HepG2 (cell line): ENCODE results near the gene CYTH2. TPM values are rescaled to one million over a fixed set of nuclear protein-coding genes. Genes with fewer than 3 reads are reported as not detected.

Experiments
- CHD4 ChIP-seq: fragments of 200-600 bp; sonication (generic); IDR thresholded peaks from 2 replicates; pipeline ENCODE4 v1.7.0; 2017; ENCODE audit warnings: mild to moderate bottlenecking, low read length, borderline replicate concordance
- FOXA3 ChIP-seq: IDR thresholded peaks from 2 replicates; pipeline ENCODE4 v1.6.1; 2016; ENCODE audit warnings: missing genetic modification reagents, missing compliant biosample characterization
- HDAC2 ChIP-seq: sonication (generic); formaldehyde crosslinking; IDR thresholded peaks from 2 replicates; pipeline ENCODE4 v1.4.0; 2020; ENCODE audit warnings: missing genetic modification reagents
- HNF4G ChIP-seq, 2 experiments: sonication (generic) in 1 of 2; formaldehyde crosslinking in 1 of 2; IDR thresholded peaks; 2 replicates each; pipeline versions ENCODE4 v1.4.0 to v1.6.1; 2011 to 2020; ENCODE audit warnings: borderline replicate concordance in 2 of 2, low read depth in 2 of 2, mild to moderate bottlenecking in 2 of 2, low read length in 1 of 2, missing genetic modification reagents in 1 of 2, moderate library complexity in 1 of 2
- HOXA3 ChIP-seq: sonication (generic); formaldehyde crosslinking; IDR thresholded peaks from 2 replicates; pipeline ENCODE4 v1.5.0; 2020; ENCODE audit warnings: missing genetic modification reagents
- JUNB ChIP-seq: sonication (generic); formaldehyde crosslinking; IDR thresholded peaks from 2 replicates; pipeline ENCODE4 v1.8.0; 2022; ENCODE audit warnings: missing genetic modification reagents, mild to moderate bottlenecking, borderline replicate concordance
- KDM6A ChIP-seq: IDR thresholded peaks from 2 replicates; pipeline ENCODE4 v1.6.1; 2016; ENCODE audit warnings: low read depth
- LCORL ChIP-seq, 2 experiments: fragments of 450-650 bp in 1 of 2; sonication (generic) in 1 of 2; formaldehyde crosslinking in 1 of 2; IDR thresholded peaks; 2 replicates each; pipeline versions ENCODE4 v1.5.0 to v1.6.1; 2017 to 2020; ENCODE audit warnings: antibody characterized with exemption in 1 of 2, missing genetic modification reagents in 1 of 2
- MAFG ChIP-seq: sonication (generic); formaldehyde crosslinking; IDR thresholded peaks from 2 replicates; pipeline ENCODE4 v1.5.1; 2020; ENCODE audit warnings: mild to moderate bottlenecking, missing genetic modification reagents
- NBN ChIP-seq: fragments of 450-650 bp; conservative IDR thresholded peaks from 2 replicates; pipeline ENCODE4 v1.6.1; 2017
- NFKB2 ChIP-seq: sonication (generic); formaldehyde crosslinking; IDR thresholded peaks from 2 replicates; pipeline ENCODE4 v1.4.0; 2020; ENCODE audit warnings: missing genetic modification reagents, borderline replicate concordance
- RBAK ChIP-seq: sonication (generic); formaldehyde crosslinking; IDR thresholded peaks from 2 replicates; pipeline ENCODE4 v1.5.1; 2020; ENCODE audit warnings: mild to moderate bottlenecking, missing genetic modification reagents
- RBM22 ChIP-seq: fragments of 200-400 bp; formaldehyde crosslinking; optimal IDR thresholded peaks from 2 replicates; pipeline ENCODE3; 2017; ENCODE audit warnings: mild to moderate bottlenecking, low read length, moderate library complexity
- SALL1 ChIP-seq: sonication (generic); formaldehyde crosslinking; IDR thresholded peaks from 2 replicates; pipeline ENCODE4 v1.8.0; 2022; ENCODE audit warnings: mild to moderate bottlenecking, missing genetic modification reagents
- U2AF2 ChIP-seq: fragments of 200-400 bp; formaldehyde crosslinking; IDR thresholded peaks from 2 replicates; pipeline ENCODE4 v1.6.1; 2017; ENCODE audit warnings: low read depth, mild to moderate bottlenecking, low read length
- ZBTB21 ChIP-seq: sonication (generic); formaldehyde crosslinking; IDR thresholded peaks from 2 replicates; pipeline ENCODE4 v1.4.0; 2020; ENCODE audit warnings: missing genetic modification reagents
- ZMYM3 ChIP-seq: sonication (generic); formaldehyde crosslinking; IDR thresholded peaks from 2 replicates; pipeline ENCODE4 v1.5.1; 2020; ENCODE audit warnings: mild to moderate bottlenecking, missing genetic modification reagents
- ZNF138 ChIP-seq: sonication (generic); formaldehyde crosslinking; IDR thresholded peaks from 2 replicates; pipeline ENCODE4 v1.5.0; 2020; ENCODE audit warnings: mild to moderate bottlenecking, low read depth, missing genetic modification reagents
- ZNF567 ChIP-seq: sonication (generic); formaldehyde crosslinking; IDR thresholded peaks from 2 replicates; pipeline ENCODE4 v1.8.1; 2023; ENCODE audit warnings: mild to moderate bottlenecking, missing genetic modification reagents, borderline replicate concordance
- ZNF629 ChIP-seq: sonication (generic); formaldehyde crosslinking; conservative IDR thresholded peaks from 2 replicates; pipeline ENCODE4 v1.5.0; 2020; ENCODE audit warnings: missing genetic modification reagents
- ZNF773 ChIP-seq: sonication (generic); formaldehyde crosslinking; IDR thresholded peaks from 2 replicates; pipeline ENCODE4 v1.4.0; 2020; ENCODE audit warnings: missing genetic modification reagents, borderline replicate concordance
- polyA plus RNA-seq, 8 experiments: library from polyadenylated mRNA; depleted of rRNA in 3 of 8; stranded (reverse) in 7 of 8; unstranded in 1 of 8; fragments of >200 nt; fragmentation: Illumina TruSeq in 4 of 8; extraction: Trizol in 4 of 8; gene quantifications; 2 replicates each; pipeline versions ENCODE4 v1.2.1 to v1.2.3, GENCODE V29; 2011 to 2016; ENCODE audit warnings: low read depth in 4 of 8, missing spikeins in 1 of 8, mixed read lengths in 1 of 8; ENCODE audit not compliant: insufficient read depth in 1 of 8
- total RNA-seq, 5 experiments: library from RNA; depleted of rRNA; stranded (reverse); fragments of >200 nt; fragmentation: Illumina TruSeq; extraction: Trizol; gene quantifications; 2 replicates each; pipeline ENCODE4 v1.2.3, GENCODE V29; 2016; ENCODE audit warnings: low read depth in 1 of 5
- TF ChIP-seq, protein P1 (sequence below): sonication (generic); formaldehyde crosslinking; IDR thresholded peaks from 2 replicates; pipeline ENCODE4 v1.4.0; 2020; ENCODE audit warnings: low read depth, missing genetic modification reagents
- TF ChIP-seq, protein P2 (sequence below): sonication (generic); formaldehyde crosslinking; IDR thresholded peaks from 2 replicates; pipeline ENCODE4 v1.8.1; 2023; ENCODE audit warnings: mild to moderate bottlenecking, missing genetic modification reagents, borderline replicate concordance
- TF ChIP-seq, protein P3 (sequence below): sonication (generic); formaldehyde crosslinking; IDR thresholded peaks from 2 replicates; pipeline ENCODE4 v1.4.0; 2020; ENCODE audit warnings: missing genetic modification reagents, borderline replicate concordance
- TF ChIP-seq, protein P4 (sequence below): sonication (generic); formaldehyde crosslinking; IDR thresholded peaks from 2 replicates; pipeline ENCODE4 v1.8.0; 2022; ENCODE audit warnings: mild to moderate bottlenecking, missing genetic modification reagents, moderate library complexity

The CYTH2 gene
- total and polyA plus RNA-seq, 2 of the 13 experiments (the other 11 are each of a cell fraction or from before 2014, with no cell fraction given): 16.5 to 39.3 TPM

DNA sequence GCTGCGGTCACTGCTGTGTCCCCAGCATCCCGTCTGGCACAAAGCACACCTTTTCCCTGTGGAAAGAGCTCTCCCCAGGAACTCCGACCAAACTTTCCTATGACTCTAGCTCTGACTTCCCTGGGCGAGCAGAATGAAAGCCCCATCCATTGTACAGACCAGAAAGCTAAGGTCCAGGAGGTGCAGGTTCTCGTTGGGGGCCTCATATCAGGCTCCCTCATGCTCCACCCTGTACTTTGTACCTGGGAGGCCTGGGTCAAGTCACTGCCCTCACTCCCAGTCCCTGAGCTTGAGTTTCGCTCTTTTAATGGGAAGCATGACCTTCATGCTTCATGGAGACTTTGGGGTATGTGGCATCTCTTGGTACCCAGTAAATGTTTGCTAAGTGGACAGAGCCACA is 18.4 kb downstream of the CYTH2 start (continued):
- no peak for TF ChIP-seq ZNF773 (CRISPR knock-in tag)
- TF ChIP-seq ZBTB21: no peak
- TF ChIP-seq, protein P1, sequence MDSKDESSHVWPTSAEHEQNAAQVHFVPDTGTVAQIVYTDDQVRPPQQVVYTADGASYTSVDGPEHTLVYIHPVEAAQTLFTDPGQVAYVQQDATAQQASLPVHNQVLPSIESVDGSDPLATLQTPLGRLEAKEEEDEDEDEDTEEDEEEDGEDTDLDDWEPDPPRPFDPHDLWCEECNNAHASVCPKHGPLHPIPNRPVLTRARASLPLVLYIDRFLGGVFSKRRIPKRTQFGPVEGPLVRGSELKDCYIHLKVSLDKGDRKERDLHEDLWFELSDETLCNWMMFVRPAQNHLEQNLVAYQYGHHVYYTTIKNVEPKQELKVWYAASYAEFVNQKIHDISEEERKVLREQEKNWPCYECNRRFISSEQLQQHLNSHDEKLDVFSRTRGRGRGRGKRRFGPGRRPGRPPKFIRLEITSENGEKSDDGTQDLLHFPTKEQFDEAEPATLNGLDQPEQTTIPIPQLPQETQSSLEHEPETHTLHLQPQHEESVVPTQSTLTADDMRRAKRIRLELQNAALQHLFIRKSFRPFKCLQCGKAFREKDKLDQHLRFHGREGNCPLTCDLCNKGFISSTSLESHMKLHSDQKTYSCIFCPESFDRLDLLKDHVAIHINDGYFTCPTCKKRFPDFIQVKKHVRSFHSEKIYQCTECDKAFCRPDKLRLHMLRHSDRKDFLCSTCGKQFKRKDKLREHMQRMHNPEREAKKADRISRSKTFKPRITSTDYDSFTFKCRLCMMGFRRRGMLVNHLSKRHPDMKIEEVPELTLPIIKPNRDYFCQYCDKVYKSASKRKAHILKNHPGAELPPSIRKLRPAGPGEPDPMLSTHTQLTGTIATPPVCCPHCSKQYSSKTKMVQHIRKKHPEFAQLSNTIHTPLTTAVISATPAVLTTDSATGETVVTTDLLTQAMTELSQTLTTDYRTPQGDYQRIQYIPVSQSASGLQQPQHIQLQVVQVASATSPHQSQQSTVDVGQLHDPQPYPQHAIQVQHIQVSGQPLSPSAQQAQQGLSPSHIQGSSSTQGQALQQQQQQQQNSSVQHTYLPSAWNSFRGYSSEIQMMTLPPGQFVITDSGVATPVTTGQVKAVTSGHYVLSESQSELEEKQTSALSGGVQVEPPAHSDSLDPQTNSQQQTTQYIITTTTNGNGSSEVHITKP (CRISPR knock-in tag): no peak
- no peak for TF ChIP-seq LCORL (IDR thresholded peaks at IDR 0.05)
- TF ChIP-seq LCORL (CRISPR knock-in tag; IDR thresholded peaks at IDR 0.05): peak; percentile 59; the same call in 1 of the 2 replicates
- no peak for TF ChIP-seq FOXA3
- TF ChIP-seq, protein P2, sequence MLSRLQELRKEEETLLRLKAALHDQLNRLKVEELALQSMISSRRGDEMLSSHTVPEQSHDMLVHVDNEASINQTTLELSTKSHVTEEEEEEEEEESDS (CRISPR knock-in tag): no peak
- TF ChIP-seq HDAC2 (CRISPR knock-in tag): peak; percentile 43; the same call in 1 of the 2 replicates
- TF ChIP-seq HNF4G (IDR thresholded peaks at IDR 0.05; ENCODE audit: borderline replicate concordance, low read depth, low read length): peak; percentile 79
- TF ChIP-seq HNF4G (CRISPR knock-in tag; IDR thresholded peaks at IDR 0.05; ENCODE audit: borderline replicate concordance, low read depth): no peak
- TF ChIP-seq CHD4: no peak
- TF ChIP-seq U2AF2: no peak
- TF ChIP-seq, protein P3, sequence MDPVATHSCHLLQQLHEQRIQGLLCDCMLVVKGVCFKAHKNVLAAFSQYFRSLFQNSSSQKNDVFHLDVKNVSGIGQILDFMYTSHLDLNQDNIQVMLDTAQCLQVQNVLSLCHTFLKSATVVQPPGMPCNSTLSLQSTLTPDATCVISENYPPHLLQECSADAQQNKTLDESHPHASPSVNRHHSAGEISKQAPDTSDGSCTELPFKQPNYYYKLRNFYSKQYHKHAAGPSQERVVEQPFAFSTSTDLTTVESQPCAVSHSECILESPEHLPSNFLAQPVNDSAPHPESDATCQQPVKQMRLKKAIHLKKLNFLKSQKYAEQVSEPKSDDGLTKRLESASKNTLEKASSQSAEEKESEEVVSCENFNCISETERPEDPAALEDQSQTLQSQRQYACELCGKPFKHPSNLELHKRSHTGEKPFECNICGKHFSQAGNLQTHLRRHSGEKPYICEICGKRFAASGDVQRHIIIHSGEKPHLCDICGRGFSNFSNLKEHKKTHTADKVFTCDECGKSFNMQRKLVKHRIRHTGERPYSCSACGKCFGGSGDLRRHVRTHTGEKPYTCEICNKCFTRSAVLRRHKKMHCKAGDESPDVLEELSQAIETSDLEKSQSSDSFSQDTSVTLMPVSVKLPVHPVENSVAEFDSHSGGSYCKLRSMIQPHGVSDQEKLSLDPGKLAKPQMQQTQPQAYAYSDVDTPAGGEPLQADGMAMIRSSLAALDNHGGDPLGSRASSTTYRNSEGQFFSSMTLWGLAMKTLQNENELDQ (CRISPR knock-in tag): no peak
- TF ChIP-seq KDM6A: 0 out of 2 replicates have a peak, but pooled peaks have one; percentile 52
- TF ChIP-seq ZMYM3 (CRISPR knock-in tag): peak; percentile 27; the same call in 1 of the 2 replicates
- no peak for TF ChIP-seq MAFG
- TF ChIP-seq, protein P4, sequence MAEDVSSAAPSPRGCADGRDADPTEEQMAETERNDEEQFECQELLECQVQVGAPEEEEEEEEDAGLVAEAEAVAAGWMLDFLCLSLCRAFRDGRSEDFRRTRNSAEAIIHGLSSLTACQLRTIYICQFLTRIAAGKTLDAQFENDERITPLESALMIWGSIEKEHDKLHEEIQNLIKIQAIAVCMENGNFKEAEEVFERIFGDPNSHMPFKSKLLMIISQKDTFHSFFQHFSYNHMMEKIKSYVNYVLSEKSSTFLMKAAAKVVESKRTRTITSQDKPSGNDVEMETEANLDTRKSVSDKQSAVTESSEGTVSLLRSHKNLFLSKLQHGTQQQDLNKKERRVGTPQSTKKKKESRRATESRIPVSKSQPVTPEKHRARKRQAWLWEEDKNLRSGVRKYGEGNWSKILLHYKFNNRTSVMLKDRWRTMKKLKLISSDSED: no peak
- TF ChIP-seq JUNB: no peak
- TF ChIP-seq RBAK (CRISPR knock-in tag): no peak
- TF ChIP-seq ZNF138: no peak
- no peak for TF ChIP-seq ZNF567
- peak; percentile 83 for TF ChIP-seq ZNF629 (CRISPR knock-in tag)
- TF ChIP-seq NFKB2: no peak
- no peak for TF ChIP-seq RBM22
- TF ChIP-seq NBN: no peak
- TF ChIP-seq SALL1 (CRISPR knock-in tag): 0 out of 2 replicates have a peak, but pooled peaks have one; percentile 21
- TF ChIP-seq HOXA3 (CRISPR knock-in tag): no peak
